HG03342 (cell line): ENCODE data around the gene METTL26.

Source experiments
- ATAC-seq: cut with Tn5 transposase; IDR thresholded peaks from one replicate; pipeline ENCODE4 v1.9.1; 2021; ENCODE audit warnings: mild to moderate bottlenecking, moderate library complexity; ENCODE audit not compliant: unreplicated experiment

Gene METTL26

DNA sequence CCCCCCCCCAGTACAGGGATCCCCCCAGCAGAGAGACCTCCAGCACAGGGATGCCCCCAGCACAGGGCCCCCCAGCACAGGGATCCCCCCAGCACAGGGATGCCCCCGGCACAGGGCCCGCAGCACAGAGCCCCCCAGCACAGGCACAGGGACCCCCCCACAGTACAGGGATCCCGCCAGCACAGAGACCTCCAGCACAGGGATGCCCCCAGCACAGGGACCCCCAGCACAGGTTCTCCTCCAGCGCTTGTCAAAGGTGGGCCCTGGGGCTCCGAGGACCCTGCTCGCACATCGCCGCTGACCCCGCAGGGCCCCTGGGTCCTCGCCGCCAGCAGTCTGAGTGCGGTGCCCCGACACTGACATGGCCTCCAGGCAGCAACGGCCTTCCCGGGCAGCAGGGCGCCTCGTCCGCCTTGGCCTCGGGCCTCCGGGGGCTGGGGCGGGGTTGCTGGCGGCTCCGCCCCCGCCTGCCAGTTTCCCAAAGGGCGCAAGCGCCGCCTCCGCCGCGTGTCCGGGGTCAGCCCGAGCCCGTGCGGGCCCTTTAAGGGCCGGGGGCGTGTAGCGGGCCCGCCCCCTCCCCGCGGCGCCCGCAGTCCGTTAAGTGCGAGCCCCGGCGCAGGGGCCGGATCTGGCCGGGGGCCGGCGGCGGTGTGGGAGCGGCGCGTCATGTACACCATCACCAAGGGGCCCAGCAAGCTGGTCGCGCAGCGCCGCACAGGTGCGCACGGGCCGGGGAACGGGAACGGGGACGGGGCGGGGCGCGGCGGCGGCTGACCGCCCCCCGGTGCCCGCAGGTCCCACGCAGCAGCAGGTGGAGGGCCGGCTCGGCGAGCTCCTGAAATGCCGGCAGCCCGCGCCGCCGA lies 5.5 kb upstream of the METTL26 start, which contains the start of gene MCRIP2:
TSS of gene MCRIP2 (plus strand) at position 503 of the 863 bp plus-strand sequence. CDS start at position 667, 164 bp downstream.
- ATAC-seq = peak; percentile 43

DNA sequence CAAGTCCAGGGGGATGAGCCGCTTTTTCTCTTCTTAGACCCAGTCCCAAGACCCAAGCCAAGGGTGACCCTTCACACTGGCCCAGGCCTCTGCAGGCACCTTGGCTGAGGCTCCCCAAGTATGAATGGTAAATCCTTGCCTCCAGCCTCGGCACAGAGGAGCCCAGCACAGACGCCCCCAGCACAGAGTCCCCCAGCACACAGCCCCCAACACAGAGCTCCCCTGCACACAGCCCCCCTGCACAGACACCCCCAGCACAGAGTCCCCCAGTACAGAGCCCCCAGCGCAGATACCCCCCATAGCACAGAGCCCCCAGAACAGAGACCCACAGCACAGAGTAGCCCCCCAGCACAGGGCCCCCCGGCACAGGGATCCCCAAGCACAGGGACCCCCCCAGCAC lies 4.5 kb upstream of the METTL26 start:
- no peak for ATAC-seq

DNA sequence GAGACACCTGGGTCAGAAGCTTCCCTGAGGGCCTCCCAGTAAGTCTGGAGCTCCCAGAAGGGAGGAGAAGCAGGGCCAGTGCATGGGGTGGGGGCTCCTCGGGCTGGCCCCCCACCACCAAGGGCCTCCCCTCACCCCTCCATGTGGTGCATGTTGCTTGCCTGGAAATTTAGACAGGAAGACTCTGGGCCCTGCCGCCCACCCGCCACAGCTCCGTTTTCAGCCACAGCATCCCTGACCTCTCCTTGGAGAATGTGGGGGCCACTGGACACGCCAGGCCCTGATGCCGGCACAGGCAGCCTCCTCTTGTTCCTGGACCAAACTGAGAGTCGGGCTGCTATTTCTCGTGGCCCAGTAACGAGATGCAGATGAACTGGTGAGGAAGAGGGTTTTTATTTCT lies 2.7 kb upstream of the METTL26 start:
- no peak for ATAC-seq

DNA sequence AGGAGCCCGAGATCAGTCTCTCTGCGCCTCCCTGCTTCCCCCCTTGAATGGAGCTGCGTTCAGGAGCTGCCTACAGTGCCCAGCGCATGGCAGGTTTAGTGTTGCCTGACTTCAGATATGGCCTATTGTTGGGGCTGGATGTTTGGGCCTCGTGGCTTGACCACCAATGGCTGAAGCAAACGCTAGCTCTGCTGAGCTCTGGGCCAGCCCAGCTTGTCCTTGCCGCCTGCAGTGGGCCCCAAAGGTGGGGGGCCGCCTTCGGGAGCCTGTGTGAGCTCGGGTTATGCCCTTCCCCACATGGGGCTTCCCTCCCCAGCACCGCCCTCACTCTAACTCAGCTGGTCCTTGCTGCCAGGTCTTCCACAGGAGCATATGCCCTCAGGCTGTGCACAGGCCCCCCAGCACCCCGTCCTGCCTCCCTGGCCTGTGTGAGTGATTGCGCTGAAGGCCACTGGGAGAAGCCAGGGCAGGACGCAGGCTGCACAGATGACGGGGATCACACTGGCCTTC lies 2.0 kb upstream of the METTL26 start:
- ATAC-seq = no peak

DNA sequence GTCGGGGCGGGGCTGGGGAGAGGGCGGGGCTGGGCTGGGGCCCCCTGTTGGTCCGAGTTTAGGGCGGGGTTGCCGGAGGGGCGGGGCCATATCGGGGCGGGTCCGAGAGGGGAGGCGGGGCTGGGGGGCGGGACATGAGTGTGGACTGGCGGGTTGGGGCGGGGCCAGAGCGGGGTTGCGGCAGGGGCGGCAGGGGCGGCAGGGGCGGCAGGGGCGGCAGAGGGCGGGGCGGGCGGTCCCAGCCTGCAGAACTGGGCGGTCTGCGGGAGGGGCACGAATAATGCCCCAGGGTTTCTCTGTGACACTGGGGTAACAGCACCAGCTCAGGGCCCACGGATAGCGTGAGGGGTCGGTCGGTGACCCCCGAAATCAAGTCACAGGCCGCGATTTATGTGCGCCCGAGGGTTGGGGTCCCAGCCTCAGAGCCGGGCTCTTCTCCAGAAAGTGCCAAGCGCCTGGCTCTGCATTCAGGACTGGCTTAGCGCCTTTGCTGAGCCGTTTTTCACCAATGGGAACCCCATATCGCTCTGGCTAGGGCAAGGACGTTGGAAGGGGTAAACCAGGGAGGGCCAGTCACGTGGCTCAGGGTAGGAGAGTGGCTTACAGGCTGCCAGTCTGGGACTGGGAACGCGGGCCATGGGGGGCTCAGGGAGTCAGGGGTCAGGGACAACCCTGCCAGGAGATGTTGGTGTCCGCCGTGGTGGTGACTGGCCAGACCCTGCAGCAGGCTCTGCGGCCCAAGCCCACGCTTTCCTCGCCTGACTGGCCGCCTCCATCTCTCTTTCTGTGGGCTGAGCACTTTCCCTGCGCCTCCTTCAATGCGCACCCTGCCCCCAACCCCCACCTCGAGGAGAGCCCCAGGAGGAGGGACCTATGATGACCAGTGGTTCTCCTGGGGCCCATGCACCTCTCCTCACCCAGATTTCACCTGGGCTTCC lies 1.2 kb upstream of the METTL26 start:
- no peak for ATAC-seq

DNA sequence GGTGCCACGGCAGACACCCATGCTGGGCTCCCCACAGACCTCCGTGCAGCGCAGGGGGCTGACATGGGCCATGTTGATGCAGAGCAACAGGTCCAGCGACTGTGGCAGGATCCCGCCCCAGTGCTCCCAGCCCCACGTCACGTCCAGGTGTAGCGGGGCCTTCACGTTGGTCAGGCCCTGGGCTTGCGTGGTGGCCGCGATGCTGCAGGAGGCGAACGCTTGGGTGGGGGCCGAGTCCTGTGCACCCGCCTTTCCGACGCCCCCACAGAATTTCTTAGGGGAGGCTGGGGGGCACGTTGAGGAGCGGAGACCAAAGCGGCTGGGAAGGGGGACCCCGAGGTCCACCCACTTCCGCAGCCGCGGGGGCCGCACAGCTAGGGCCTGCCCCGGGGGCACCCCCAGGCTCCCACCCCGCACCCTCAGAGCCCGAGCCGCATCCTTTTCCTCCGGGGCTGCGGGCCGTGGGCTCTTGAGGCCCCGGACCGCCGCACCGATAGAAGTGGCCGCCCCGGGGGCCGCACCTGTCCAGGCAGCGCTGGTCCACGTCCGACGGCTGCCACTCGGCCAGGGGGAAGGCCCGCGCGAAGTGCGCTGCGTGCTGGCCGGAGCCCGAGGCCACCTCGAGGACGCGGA lies 416 bp downstream of the METTL26 start:
- ATAC-seq = peak; percentile 2

DNA sequence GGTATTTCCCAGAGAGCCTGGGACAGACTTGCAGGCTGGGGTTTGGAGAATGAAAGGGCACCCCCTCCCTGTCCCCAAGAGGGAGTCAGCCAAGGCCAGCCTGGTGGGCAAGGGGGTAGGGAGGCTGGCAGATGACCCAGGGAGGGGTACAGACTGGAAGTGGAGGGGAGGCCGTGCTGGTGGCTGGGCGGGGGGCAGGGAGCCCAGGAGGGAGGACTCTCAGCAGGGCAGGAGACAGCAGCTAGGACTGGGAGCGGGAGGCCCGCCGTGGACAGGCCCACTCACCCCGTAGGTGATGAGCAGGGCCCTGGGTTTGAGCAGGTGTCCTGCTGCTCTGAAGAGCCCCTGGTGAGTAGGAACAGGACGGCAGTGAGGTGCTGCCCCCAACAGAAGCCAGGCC lies 1.1 kb downstream of the METTL26 start:
- ATAC-seq = no peak

DNA sequence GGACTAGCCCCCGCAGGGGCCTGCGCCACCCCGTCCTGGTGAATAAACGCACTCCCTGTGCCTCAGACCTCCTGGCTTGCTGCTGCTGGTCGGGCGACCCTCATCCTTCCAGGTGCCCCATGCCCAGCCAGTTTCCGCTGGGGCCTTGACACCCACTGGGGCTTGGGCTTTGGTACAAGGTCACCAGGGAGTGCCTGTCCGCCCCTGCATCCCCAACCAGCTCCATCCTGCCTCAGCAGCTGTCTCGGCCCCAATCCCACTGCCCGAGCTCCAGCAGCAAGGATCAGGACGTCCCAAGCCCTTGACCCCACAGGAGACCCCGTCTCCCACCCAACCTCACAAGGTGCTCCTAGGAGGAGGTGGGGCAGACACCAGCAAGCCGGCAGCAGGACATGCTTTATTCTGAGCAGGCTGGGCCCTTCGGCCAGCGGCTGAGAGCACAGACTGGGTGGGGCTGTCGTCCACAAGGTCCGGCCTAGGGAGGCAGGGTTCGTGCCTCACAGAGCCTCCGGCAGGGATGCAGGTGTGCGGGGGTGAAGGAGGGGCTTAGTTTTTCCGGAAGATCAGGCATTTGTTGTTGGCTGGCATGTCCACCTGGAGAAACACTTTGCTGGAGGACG lies 1.9 kb downstream of the METTL26 start:
- ATAC-seq = no peak

DNA sequence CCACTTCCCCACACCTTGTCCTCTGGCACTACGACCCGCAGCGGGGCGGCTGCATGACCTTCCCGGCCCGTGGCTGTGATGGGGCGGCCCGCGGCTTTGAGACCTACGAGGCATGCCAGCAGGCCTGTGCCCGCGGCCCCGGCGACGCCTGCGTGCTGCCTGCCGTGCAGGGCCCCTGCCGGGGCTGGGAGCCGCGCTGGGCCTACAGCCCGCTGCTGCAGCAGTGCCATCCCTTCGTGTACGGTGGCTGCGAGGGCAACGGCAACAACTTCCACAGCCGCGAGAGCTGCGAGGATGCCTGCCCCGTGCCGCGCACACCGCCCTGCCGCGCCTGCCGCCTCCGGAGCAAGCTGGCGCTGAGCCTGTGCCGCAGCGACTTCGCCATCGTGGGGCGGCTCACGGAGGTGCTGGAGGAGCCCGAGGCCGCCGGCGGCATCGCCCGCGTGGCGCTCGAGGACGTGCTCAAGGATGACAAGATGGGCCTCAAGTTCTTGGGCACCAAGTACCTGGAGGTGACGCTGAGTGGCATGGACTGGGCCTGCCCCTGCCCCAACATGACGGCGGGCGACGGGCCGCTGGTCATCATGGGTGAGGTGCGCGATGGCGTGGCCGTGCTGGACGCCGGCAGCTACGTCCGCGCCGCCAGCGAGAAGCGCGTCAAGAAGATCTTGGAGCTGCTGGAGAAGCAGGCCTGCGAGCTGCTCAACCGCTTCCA lies 2.6 kb downstream of the METTL26 start:
- no peak for ATAC-seq

DNA sequence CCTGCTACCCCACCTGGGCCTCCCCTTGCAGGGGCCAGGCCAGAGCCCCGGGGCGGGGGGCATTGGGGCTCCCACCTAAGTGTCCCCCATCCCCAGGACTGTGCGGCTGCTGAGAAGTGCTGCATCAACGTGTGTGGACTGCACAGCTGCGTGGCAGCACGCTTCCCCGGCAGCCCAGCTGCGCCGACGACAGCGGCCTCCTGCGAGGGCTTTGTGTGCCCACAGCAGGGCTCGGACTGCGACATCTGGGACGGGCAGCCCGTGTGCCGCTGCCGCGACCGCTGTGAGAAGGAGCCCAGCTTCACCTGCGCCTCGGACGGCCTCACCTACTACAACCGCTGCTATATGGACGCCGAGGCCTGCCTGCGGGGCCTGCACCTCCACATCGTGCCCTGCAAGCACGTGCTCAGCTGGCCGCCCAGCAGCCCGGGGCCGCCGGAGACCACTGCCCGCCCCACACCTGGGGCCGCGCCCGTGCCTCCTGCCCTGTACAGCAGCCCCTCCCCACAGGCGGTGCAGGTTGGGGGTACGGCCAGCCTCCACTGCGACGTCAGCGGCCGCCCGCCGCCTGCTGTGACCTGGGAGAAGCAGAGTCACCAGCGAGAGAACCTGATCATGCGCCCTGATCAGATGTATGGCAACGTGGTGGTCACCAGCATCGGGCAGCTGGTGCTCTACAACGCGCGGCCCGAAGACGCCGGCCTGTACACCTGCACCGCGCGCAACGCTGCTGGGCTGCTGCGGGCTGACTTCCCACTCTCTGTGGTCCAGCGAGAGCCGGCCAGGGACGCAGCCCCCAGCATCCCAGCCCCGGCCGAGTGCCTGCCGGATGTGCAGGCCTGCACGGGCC lies 3.4 kb downstream of the METTL26 start:
- ATAC-seq = no peak

DNA sequence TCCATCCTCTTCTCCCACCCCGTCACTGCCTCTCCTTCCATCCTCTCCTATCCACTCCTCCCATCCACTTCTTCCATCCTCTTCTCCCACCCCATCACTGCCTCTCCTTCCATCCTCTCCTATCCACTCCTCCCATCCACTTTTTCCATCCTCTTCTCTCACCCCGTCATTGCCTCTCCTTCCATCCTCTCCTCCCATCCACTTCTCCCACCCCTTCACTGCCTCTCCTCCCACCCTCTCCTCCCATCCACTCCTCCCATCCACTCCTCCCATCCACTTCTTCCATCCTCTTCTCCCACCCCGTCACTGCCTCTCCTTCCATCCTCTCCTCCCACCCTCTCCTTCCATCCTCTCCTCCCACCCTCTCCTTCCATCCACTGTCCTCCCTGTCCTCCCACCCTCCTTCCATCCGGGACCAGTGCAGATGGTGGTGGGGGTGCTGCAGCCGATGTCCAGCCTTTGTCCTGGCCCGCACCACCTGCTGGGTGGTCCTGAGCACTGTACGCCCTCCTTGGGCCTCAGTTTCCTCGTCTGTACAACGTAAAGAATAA lies 4.2 kb downstream of the METTL26 start:
- ATAC-seq = no peak

DNA sequence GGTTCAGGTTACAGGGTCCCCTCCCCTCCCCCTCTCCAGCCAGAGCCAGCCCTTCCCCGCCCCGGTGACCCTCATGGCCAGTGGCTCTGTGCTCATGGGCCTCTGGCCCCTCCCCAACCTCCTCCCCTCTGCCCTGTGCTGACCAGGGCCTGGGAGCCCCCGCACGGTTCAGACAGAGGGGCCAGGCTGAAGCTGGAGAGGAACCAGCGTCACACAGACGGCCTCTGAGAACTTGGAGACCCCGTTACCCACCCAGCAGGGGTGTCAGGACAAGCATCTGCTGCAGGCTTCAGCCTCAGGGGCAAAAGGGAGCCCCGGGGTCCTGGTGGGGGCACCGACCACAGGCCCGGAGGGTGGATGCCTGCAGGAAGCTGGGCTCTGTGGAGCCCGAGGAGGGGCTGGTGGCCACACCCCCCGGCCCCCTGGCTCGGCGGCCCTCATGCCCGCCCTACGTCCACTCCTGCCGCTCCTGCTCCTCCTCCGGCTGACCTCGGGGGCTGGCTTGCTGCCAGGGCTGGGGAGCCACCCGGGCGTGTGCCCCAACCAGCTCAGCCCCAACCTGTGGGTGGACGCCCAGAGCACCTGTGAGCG lies 5.2 kb downstream of the METTL26 start, which contains the start of gene WFIKKN1:
TSS of gene WFIKKN1 (plus strand) at position 171 of the 591 bp plus-strand sequence. CDS start at position 440, 269 bp downstream.
- ATAC-seq = no peak

DNA sequence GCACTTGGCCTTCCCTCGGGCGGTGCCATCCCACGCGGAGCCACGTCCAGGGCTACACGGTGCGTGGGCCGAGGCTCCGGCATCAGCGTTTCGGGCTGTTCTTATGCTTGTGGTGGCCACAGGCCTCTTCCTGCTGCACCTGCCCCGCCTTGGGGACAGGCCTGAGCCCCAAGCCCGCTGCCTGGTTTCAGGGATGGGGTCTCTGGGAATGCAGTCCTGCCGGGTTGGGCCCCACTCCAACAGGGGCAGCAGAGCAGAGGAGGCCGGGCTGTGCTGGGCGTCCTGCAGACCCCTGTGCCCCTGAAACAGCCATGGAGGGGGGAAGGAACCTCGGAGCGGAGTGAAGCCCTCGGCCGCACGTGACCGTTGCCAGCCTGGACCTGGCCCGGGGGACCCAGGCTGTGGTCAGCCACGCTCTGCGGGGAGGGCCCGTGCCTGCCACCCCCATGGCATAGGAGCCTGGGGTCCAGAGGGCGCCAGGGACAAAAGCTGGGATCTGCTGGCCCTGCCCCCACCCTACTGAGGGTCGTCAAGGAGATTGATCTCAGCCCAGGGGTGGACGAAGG lies 5.8 kb downstream of the METTL26 start:
- ATAC-seq = no peak

DNA sequence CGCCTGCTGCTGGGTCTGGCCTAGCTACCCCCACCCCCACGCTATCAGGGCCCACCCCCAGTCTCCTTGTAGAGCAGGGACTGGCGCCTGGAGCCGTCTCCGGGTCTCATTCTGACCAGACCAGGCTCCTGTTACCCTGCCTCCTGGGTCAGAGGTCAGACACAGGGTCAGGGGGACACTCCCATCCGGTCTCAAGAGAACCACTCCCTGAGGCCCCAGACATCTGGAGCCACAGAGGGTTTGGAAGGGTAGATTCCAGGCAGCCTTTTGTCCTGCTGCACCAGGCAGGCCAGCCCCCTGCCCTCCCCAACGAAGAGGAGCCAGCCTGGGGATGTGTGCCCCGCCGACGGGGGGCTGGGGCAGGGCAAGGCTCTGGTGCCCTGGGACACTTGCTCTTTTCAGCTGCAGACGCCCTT lies 6.3 kb downstream of the METTL26 start:
- no peak for ATAC-seq

DNA sequence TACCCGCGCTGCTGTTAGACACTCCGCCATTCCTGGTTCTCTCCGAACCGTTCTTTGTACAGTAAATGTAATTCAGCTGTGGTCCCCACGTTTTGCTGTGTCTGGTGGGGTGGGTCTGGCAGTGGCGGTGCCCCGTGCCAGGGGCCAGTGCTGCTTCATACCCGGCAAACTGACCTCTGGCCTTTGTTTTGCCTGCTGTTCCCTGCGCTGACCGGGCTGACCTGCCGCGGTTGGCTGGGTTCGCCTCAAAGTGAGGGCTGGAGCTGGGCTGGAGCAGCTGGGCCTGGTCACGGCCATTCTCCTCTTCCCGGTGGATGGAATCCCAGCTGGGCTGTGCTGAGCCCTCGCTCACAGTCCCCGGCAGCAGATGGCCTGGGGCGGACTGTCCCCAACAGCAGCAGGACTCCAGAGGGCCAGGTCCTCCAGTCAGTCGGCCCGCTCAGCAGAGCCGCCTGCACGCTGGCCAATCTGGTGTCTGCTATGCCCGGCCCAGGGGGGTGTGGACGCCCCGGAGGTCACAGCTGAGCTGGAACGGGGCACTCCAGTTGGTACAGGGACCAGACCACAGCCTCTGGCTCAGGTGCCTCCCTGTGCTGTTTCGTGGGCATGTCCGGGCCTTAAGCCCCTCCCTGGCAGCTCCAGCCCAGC lies 6.8 kb downstream of the METTL26 start:
- no peak for ATAC-seq

DNA sequence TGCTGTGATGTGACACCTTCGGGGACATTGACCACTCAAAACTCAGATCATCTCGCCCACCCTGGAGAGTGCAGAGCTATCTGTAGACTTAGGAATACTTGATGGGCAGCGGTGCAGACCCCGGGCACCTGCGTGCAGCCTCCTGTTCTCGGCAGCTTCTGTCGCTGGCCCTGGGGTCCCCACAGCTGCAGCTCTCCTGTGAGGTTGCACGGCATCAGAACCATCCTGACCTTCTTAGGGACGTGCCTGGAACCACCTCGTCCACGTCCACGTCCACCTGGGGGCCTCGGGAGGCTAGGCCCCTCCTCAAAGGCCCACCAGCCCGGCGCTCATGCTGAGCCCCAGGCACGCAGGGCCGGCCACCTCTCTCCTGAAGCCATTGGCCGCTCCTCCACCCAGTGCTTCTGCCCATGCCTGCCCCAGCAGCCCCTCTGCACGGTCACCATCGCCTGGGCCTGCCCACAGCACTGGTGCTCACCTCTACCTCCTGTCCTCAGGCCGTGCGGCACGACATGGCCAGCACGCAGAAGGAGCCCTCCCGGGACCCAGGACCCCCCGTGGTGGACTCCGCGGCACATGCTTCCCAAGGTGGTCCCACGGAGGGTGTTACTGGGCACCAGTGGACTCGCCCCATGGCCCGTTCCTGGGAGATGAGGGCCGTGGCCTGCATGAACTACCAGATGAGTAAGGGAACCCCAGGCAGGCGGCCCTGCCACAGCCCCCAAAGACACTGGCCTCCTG lies 7.6 kb downstream of the METTL26 start:
- no peak for ATAC-seq
